ENCODE results near the gene LNPK.
"Not testable (repeated sequence)": the region's sequence is repeated elsewhere in the genome, so short reads cannot be mapped to it uniquely, and the experiment has no call there.

Gene LNPK
- long read RNA-seq, donor 1, full-length matches to known transcripts = 2 of 2 reads
- long read RNA-seq, donor 1, partial matches to known transcripts = 0 of 2 reads
- long read RNA-seq, donor 1, other reads (novel, unspliced or antisense) = 0 of 2 reads
- long read RNA-seq, donor 2, partial matches to known transcripts = 0 of 1 reads
- long read RNA-seq, donor 2, other reads (novel, unspliced or antisense) = 0 of 1 reads
- long read RNA-seq, donor 3, full-length matches to known transcripts = 2 of 2 reads
- long read RNA-seq, donor 3, partial matches to known transcripts = 0 of 2 reads
- long read RNA-seq, donor 3, other reads (novel, unspliced or antisense) = 0 of 2 reads
- long read RNA-seq, donor 4, full-length matches to known transcripts = 1 of 1 reads
- long read RNA-seq, donor 4, partial matches to known transcripts = 0 of 1 reads
- long read RNA-seq, donor 4, other reads (novel, unspliced or antisense) = 0 of 1 reads
- long read RNA-seq, donor 5, full-length matches to known transcripts = 5 of 5 reads
- long read RNA-seq, donor 5, partial matches to known transcripts = 0 of 5 reads
- long read RNA-seq, donor 5, other reads (novel, unspliced or antisense) = 0 of 5 reads
- long read RNA-seq, donor 6, full-length matches to known transcripts = 4 of 4 reads
- long read RNA-seq, donor 6, partial matches to known transcripts = 0 of 4 reads
- long read RNA-seq, donor 6, other reads (novel, unspliced or antisense) = 0 of 4 reads
- long read RNA-seq, donor 7, full-length matches to known transcripts = 2 of 2 reads
- long read RNA-seq, donor 7, partial matches to known transcripts = 0 of 2 reads
- long read RNA-seq, donor 7, other reads (novel, unspliced or antisense) = 0 of 2 reads
- long read RNA-seq, donor 8, full-length matches to known transcripts = 3 of 3 reads
- long read RNA-seq, donor 8, partial matches to known transcripts = 0 of 3 reads
- long read RNA-seq, donor 8, other reads (novel, unspliced or antisense) = 0 of 3 reads

GRCh38 chr2:176001916-176002687 lies at the start of gene LNPK:
Gene LNPK, minus strand, starts transcription at chr2:176002267. Its CDS starts 6,683 bp downstream, at chr2:175995584.
- peak; percentile 99 for DNase-seq

DNA sequence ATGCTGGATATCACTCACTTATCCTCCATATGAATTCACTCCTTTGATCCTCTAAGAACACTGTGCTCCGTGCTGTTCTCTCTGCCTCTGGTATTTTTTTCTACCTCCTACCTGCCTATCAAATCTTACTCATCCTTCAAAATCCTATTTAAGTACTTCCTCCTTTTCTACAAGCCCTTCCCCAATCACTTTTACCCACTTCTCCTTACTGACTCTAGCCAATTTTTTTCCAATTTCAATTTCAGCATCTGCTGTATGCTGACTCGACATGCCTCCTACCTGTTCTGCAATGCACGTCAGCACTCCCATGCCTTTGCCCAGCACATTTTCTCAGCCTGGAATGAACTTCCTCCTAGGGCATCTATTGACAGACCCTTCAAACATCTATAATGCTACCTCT lies 37.3 kb upstream of the LNPK start:
- no peak for DNase-seq

DNA sequence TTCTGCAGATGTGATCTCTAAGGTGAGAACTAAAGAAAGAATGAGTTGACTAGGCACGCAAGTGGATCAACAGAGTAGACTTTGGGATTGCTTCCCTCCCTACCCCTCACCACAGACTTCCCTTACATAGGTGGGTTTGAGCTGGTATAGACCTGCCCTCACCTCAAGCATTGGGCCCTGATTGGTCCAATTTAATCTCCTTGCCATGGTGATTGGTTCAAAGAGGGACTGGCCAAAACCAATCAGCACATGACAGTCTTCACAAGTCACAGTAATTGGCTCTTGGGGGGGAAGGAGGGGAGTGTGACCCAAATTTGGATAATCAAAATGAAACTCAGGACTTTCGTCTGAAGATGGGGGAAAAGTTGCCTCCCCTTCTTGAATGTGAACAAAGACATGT lies 36.6 kb upstream of the LNPK start:
- DNase-seq = no peak

- no peak for DNase-seq
Measured at GRCh38 chr2:176035013-176035691, 33.1 kb upstream of the LNPK start.

DNA sequence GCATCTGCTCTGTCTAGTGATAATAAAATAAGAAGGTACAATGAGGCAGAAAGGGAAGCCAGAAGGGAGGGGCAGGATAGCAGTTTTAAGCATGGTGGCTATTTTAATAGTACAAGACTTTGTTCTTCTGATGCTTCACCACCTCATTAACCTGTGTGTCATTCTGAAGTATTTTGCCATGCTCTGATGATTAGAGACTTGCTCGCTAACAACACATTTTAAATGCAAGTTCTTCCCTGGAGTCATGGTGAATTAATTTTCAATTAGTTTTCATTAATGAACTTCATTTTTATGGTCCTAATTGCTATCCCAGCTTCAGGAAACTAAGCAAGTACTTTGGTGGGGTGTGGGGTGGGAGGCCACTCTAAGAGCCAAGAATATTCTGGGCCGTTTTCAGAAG lies 25.7 kb upstream of the LNPK start:
- DNase-seq = no peak

DNA sequence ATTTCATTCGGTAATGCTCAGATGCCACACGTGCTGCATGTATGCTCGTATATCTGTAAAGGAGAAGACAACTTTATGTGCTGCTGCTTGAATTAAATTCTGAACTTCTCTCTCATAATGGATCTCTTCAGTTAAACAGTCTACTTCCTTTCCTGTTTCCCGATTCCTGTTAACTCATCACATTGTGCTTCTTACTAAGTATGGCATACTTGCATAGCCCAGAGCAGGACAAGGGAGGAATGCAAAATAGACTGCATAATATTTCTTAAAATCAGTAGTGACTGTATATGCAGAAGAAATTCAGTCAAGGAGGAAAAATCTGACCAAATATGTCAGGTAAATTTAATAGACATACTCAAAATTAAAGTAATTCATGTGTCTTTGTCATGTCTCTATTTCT lies 23.9 kb upstream of the LNPK start:
- DNase-seq = no peak

- DNase-seq = no peak
Measured at GRCh38 chr2:176024083-176024482, 22.0 kb upstream of the LNPK start.

GRCh38 chr2:176022048-176022447 lies 20.0 kb upstream of the LNPK start:
- no peak for DNase-seq

- DNase-seq = no peak
Measured at GRCh38 chr2:176020400-176020799, 18.3 kb upstream of the LNPK start.

GRCh38 chr2:176018708-176019107 lies 16.6 kb upstream of the LNPK start:
- no peak for DNase-seq

GRCh38 chr2:176009445-176009844 lies 7.4 kb upstream of the LNPK start:
- no peak for DNase-seq

GRCh38 chr2:176004934-176005333 lies 2.9 kb upstream of the LNPK start:
- DNase-seq = no peak

DNA sequence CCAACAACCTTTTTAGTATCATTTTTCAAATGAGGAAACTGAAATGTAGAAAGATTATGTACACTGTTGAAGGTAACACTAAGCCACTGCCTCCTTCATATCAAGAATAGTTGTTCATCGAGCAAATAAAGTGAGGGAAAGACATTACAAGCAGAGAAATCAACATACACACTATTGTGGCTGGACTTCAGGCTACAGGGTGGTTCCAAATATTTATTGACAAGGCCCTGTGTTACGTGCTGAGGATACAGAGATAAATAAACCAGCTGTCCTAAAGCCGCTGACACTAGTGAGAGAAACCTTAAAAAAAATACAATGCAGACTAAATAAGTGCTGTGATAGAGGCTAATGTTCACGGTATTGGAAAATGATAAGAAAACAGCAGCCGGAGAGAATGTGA lies 1.9 kb upstream of the LNPK start:
- DNase-seq = no peak

GRCh38 chr2:176002688-176003210 lies 682 bp upstream of the LNPK start:
- no peak for DNase-seq

GRCh38 chr2:176001281-176001915 lies 669 bp downstream of the LNPK start:
- no peak for DNase-seq

DNA sequence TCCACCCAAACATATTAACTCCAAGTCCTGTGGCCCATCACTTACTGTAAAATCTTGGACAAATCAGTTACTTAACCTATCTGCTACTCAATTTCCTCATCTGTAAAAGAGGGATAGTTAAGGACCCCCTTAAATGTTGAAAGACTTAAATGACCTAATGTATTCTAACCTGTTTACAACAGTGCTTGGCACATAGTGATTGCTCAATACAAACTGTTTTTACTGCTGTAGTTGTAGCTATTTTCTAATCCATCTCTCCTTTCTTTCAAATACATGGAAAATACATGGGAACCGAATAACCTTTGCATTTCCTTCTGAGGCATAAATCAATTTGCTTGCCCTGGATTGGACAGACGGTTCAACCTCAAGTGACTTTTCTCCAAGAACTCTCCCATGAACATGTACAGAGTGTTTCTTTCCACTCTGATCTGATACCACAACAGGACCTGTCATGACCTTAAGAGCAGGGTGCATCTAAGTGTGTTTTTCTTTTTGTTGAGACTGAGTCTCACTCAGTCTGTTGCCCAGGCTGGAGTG lies 2.7 kb downstream of the LNPK start:
- DNase-seq = no peak

- no peak for DNase-seq
Measured at GRCh38 chr2:175990099-175990498, 12.0 kb downstream of the LNPK start.

DNA sequence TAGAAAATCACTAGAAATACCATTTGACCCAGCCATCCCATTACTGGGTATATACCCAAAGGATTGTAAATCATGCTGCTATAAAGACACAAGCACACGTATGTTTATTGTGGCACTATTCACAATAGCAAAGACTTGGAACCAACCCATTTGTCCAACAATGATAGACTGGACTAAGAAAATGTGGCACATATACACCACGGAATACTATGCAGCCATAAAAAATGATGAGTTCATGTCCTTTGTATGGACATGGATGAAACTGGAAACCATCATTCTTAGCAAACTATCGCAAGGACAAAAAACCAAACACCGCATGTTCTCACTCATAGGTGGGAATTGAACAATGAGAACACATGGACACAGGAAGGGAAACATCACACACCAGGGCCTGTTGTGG lies 14.9 kb downstream of the LNPK start:
- not testable (repeated sequence) for DNase-seq

GRCh38 chr2:175984846-175985245 lies 17.2 kb downstream of the LNPK start:
- no peak for DNase-seq

DNA sequence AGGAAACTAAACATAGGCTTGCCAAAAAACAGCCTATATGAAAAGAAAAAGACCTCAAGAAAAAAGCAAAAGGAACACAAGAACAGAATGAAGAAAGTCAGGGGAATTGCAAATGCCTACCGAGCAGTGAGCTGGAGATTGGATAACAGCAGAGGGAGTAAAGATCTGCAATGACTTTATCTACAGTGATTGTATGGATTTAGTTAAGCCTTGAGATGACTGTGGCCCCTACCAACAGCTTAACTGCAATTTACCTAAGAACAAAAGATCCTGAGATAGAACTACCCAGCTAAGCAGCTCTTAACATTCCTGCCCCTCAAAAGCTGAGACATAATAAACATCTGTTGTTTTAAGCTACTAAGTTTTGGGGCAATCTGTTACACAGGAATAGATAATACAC lies 20.5 kb downstream of the LNPK start:
- no peak for DNase-seq

All from right kidney (tissue), 9 donors.